ENCODE measurements around the gene IMPG1. TPM values are rescaled to one million over a fixed set of nuclear protein-coding genes. Genes with fewer than 3 reads are reported as not detected.

IMPG1 gene
- polyA plus RNA-seq, 3 donors: not detected

- H3K4me3 Mint-ChIP-seq: no peak overlapping the region
- H3K4me2 ChIP-seq (replicated peaks; ENCODE audit: extremely low read depth, low read length, poor library complexity, severe bottlenecking): no peak overlapping the region
- no peaks in the 10 kb centered on the region for H3K4me1 ChIP-seq (ENCODE audit: control insufficient read depth in 1 of 2, insufficient read depth in 2 of 2, low read length in 2 of 2)
- DNase-seq: no peak
- no peaks in the 10 kb centered on the region for H3K36me3 Mint-ChIP-seq
- H4K20me1 ChIP-seq (ENCODE audit: insufficient read depth, low read length): no peaks in the 10 kb centered on the region
- no peaks in the 10 kb centered on the region for H3K79me2 ChIP-seq (ENCODE audit: insufficient read depth, low read length)
- peaks cover 0 to 2% (median 0%) of the 10 kb centered on the region in 3 donors for H3K27me3 Mint-ChIP-seq (ENCODE audit: low read depth in 3 of 3)
- no CpG with 5 or more reads among the region's 3 CpGs for WGBS (ENCODE audit: insufficient coverage)
- H3K4me3 ChIP-seq (replicated peaks in 1 of 3; ENCODE audit: low read depth in 2 of 3, low read length in 3 of 3): no peak overlapping the region
- no peak overlapping the region for H3K27ac ChIP-seq (ENCODE audit: low read depth in 1 of 2, low read length in 2 of 2)
- H2AFZ ChIP-seq (ENCODE audit: insufficient read depth, low read depth, low read length, poor library complexity, severe bottlenecking): no peak overlapping the region
- no peaks in the 10 kb centered on the region for H3K27me3 ChIP-seq (ENCODE audit: control insufficient read depth in 2 of 2, insufficient read depth in 2 of 2, low read length in 2 of 2)
- H3K9ac ChIP-seq (ENCODE audit: insufficient read depth, low read length, poor library complexity, severe bottlenecking): no peak overlapping the region
- no peaks in the 10 kb centered on the region for H3K4me1 Mint-ChIP-seq
- no peaks in the 10 kb centered on the region for H3K9me3 ChIP-seq (replicated peaks in 1 of 2; ENCODE audit: control insufficient read depth in 1 of 2, insufficient read depth in 1 of 2, low read length in 2 of 2)
- intact Hi-C loops (cut with micrococcal nuclease): no loop called here
- H3K36me3 ChIP-seq (replicated peaks in 1 of 2; ENCODE audit: control insufficient read depth in 1 of 2, insufficient read depth in 2 of 2, low read length in 2 of 2): no peaks in the 10 kb centered on the region
- peaks cover 2 to 12% (median 5%) of the 10 kb centered on the region in 7 donors for H3K9me3 Mint-ChIP-seq
- no peak for TF ChIP-seq CTCF (IDR thresholded peaks at IDR 0.05)
- H3K27ac Mint-ChIP-seq: no peak overlapping the region
Measured at GRCh38 chr6:75986935-75987334, 85.5 kb downstream of the IMPG1 start.

DNA sequence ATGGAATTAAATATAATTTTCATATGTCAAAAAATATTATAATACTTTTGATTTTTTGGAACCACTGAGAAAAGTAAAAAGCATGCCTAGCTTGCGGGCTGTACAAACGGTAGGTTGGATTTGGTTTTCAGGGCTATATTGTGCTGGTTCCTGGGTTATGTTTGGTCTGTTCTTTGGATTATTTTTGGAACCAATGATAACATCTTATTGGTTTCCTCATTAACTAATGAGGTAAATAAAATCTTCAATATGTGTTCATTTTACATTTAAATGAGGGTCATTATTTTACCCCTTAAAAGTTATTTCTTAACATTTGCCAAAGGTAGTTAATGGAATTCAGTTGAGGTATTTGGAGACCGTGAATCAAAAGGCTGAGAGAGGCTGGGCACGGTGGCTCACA, 96.6 kb downstream of the IMPG1 start:
- Histone ChIP-seq H3K9ac (ENCODE audit: insufficient read depth, low read length, poor library complexity, severe bottlenecking) (no peak overlapping the region), H3K4me2 (replicated peaks; ENCODE audit: extremely low read depth, low read length, poor library complexity, severe bottlenecking) (no peak overlapping the region), H3K79me2 (ENCODE audit: insufficient read depth, low read length) (no peaks in the 10 kb centered on the region), H2AFZ (ENCODE audit: insufficient read depth, low read depth, low read length, poor library complexity, severe bottlenecking) (no peak overlapping the region), H3K27ac (ENCODE audit: low read depth in 1 of 2, low read length in 2 of 2) (no peak overlapping the region), H3K4me3 (replicated peaks in 1 of 3; ENCODE audit: low read depth in 2 of 3, low read length in 3 of 3) (no peak overlapping the region), H3K36me3 (replicated peaks in 1 of 2; ENCODE audit: control insufficient read depth in 1 of 2, insufficient read depth in 2 of 2, low read length in 2 of 2) (no peaks in the 10 kb centered on the region), H4K20me1 (ENCODE audit: insufficient read depth, low read length) (no peaks in the 10 kb centered on the region), H3K27me3 (ENCODE audit: control insufficient read depth in 2 of 2, insufficient read depth in 2 of 2, low read length in 2 of 2) (no peaks in the 10 kb centered on the region), H3K4me1 (ENCODE audit: control insufficient read depth in 1 of 2, insufficient read depth in 2 of 2, low read length in 2 of 2) (no peaks in the 10 kb centered on the region), H3K9me3 (replicated peaks in 1 of 2; ENCODE audit: control insufficient read depth in 1 of 2, insufficient read depth in 1 of 2, low read length in 2 of 2) (peaks cover 0 to 7% of the 10 kb centered on the region in 2 donors)
- intact Hi-C loops (cut with micrococcal nuclease): no loop called here
- DNase-seq: no peak
- Mint-ChIP-seq H3K4me3 (no peak overlapping the region), H3K27me3 (ENCODE audit: low read depth in 3 of 3) (peaks cover 0 to 1% (median 0%) of the 10 kb centered on the region in 3 donors), H3K36me3 (no peaks in the 10 kb centered on the region), H3K9me3 (peaks cover 0 to 6% (median 4%) of the 10 kb centered on the region in 7 donors), H3K27ac (no peak overlapping the region), H3K4me1 (no peaks in the 10 kb centered on the region)
- WGBS (ENCODE audit: insufficient coverage): 80% methylated on average over 2 of the region's 4 CpGs
- no peak for TF ChIP-seq CTCF (IDR thresholded peaks at IDR 0.05)
